Fibroblast of lung (primary cell): ENCODE data around the gene HOXA7. TPM values are rescaled to one million over a fixed set of nuclear protein-coding genes. Genes with fewer than 3 reads are reported as not detected.
A peak's percentile ranks its signal among the peaks of the same experiment; 100 is the strongest.

Source experiments
- DNase-seq, 2 donors: peaks; one replicate each; pipeline versions ENCODE4 v3.0.0 to v3.0.0-alpha.2; 2010; ENCODE audit warnings: low read depth in 2 of 2
- H2AFZ ChIP-seq: 2 replicates; pipeline ENCODE4 v1.5.1; 2012; ENCODE audit warnings: low read length, control low read depth, inconsistent platforms
- H3K27ac ChIP-seq: 2 replicates; pipeline ENCODE4 v1.5.1; 2011; ENCODE audit warnings: low read length, control low read depth; ENCODE audit not compliant: insufficient read depth
- H3K27me3 ChIP-seq: 2 replicates; pipeline ENCODE4 v1.5.1; 2011; ENCODE audit warnings: mild to moderate bottlenecking, low read length; ENCODE audit not compliant: control insufficient read depth, insufficient read depth
- H3K36me3 ChIP-seq: 2 replicates; pipeline ENCODE4 v1.5.1; 2011; ENCODE audit warnings: low read length; ENCODE audit not compliant: control insufficient read depth, insufficient read depth
- H3K4me1 ChIP-seq: 2 replicates; pipeline ENCODE4 v1.5.1; 2011; ENCODE audit warnings: low read length; ENCODE audit not compliant: control insufficient read depth, insufficient read depth; ENCODE audit errors: extremely low read depth
- H3K4me2 ChIP-seq: 2 replicates; pipeline ENCODE4 v1.5.1; 2011; ENCODE audit warnings: low read length, control low read depth; ENCODE audit not compliant: insufficient read depth; ENCODE audit errors: extremely low read depth
- H3K4me3 ChIP-seq, 4 experiments: fragments of 200-600 bp in 1 of 4; sonication (generic) in 1 of 4; replicated peaks in 1 of 4; 2 replicates each; pipeline ENCODE4 v1.5.1; 2011 to 2016; ENCODE audit warnings: low read length in 4 of 4, low read depth in 3 of 4, mild to moderate bottlenecking in 3 of 4, control low read depth in 2 of 4, inconsistent platforms in 1 of 4, mixed read lengths in 1 of 4; ENCODE audit not compliant: insufficient read depth in 1 of 4; ENCODE audit errors: control extremely low read depth in 1 of 4
- H3K79me2 ChIP-seq: 2 replicates; pipeline ENCODE4 v1.5.1; 2012; ENCODE audit warnings: mild to moderate bottlenecking, low read length, inconsistent platforms; ENCODE audit not compliant: control insufficient read depth, insufficient read depth
- H3K9ac ChIP-seq: 2 replicates; pipeline ENCODE4 v1.5.1; 2011; ENCODE audit warnings: mild to moderate bottlenecking, low read length, control low read depth; ENCODE audit not compliant: insufficient read depth
- H3K9me3 ChIP-seq: 2 replicates; pipeline ENCODE4 v1.5.1; 2012; ENCODE audit warnings: low read depth, low read length; ENCODE audit not compliant: control insufficient read depth, insufficient read depth
- H4K20me1 ChIP-seq: 2 replicates; pipeline ENCODE4 v1.5.1; 2011; ENCODE audit warnings: low read length; ENCODE audit not compliant: control insufficient read depth, insufficient read depth; ENCODE audit errors: extremely low read depth
- CTCF ChIP-seq, 2 donors: IDR thresholded peaks in 1 of 2; conservative IDR thresholded peaks in 1 of 2; 1 replicate in 1 of 2; 2 replicates in 1 of 2; pipeline ENCODE4 v1.5.1; 2011 to 2012; ENCODE audit warnings: low read length in 2 of 2, control low read depth in 1 of 2, inconsistent platforms in 1 of 2, low read depth in 1 of 2, mild to moderate bottlenecking in 1 of 2
- EZH2 ChIP-seq: IDR thresholded peaks from 2 replicates; pipeline ENCODE4 v1.5.1; 2012; ENCODE audit warnings: low read length, control low read depth, mild to moderate bottlenecking; ENCODE audit errors: missing control alignments
- polyA plus RNA-seq, 2 donors: library from polyadenylated mRNA; depleted of rRNA in 1 of 2; stranded (reverse) in 1 of 2; unstranded in 1 of 2; fragments of >200 nt; gene quantifications; 2 replicates each; pipeline ENCODE4 v1.2.1, GENCODE V29; 2011 to 2012; ENCODE audit warnings: missing spikeins in 1 of 2
- total RNA-seq: library from RNA; depleted of rRNA; stranded (reverse); fragments of >200 nt; gene quantifications from 2 replicates; pipeline ENCODE4 v1.2.1, GENCODE V29; 2014

HOXA7 gene
- total and polyA plus RNA-seq, 2 donors (not counting 1 experiment from before 2014, with no cell fraction given): 1.2 to 5.3 TPM

- Histone ChIP-seq H3K36me3 (no peaks in the 10 kb centered on the region), H2AFZ (no peak overlapping the region), H3K27ac (peak overlapping the region; percentile 9), H3K4me2 (peak overlapping the region; percentile 19), H3K27me3 (no peaks in the 10 kb centered on the region), H3K9ac (no peak overlapping the region), H3K4me1 (peaks cover 31% of the 10 kb centered on the region), H3K4me3 (no peak overlapping the region), H3K9me3 (no peaks in the 10 kb centered on the region), H3K79me2 (peaks cover 39% of the 10 kb centered on the region), H4K20me1 (no peaks in the 10 kb centered on the region)
- peak in 1 of 2 donors; percentile 25 for DNase-seq
- TF ChIP-seq EZH2: no peak
- no peak for TF ChIP-seq CTCF (conservative IDR thresholded peaks at IDR 0.05 in 1 of 2, IDR thresholded peaks at IDR 0.05 in 1 of 2; ENCODE audit: low read depth in 1 of 2, low read length in 2 of 2)
These were observed 22.9 kb downstream of the HOXA7 start for GRCh38 chr7:27133409-27134231.

GRCh38 chr7:27132978-27133377, 23.5 kb downstream of the HOXA7 start:
- Histone ChIP-seq H3K4me1 (peaks cover 31% of the 10 kb centered on the region), H3K27ac (no peak overlapping the region), H3K9me3 (no peaks in the 10 kb centered on the region), H3K79me2 (peaks cover 37% of the 10 kb centered on the region), H3K36me3 (no peaks in the 10 kb centered on the region), H3K4me2 (no peak overlapping the region), H4K20me1 (no peaks in the 10 kb centered on the region), H3K27me3 (no peaks in the 10 kb centered on the region), H3K4me3 (no peak overlapping the region), H3K9ac (no peak overlapping the region), H2AFZ (no peak overlapping the region)
- DNase-seq: no peak
- TF ChIP-seq CTCF (conservative IDR thresholded peaks at IDR 0.05 in 1 of 2, IDR thresholded peaks at IDR 0.05 in 1 of 2; ENCODE audit: low read depth in 1 of 2, low read length in 2 of 2) (no peak), EZH2 (no peak)

DNA sequence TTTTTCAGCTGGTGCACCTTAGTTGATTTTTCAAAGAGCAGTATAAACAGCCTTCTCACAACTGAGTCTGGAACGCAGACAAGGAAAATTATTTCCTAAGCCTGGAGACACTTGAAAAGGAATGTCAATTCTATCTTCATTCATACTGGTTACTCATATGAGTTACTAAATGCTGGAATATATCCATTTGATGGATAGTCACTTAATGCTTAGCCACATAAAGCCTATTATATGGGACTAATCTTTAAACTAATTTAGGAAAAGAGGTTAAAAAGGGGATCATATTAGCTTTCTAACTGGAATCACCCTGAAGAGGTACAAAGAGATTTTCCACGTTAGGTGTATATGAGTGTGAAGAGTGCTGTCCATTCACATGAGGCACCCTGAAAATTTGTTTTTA, 24.3 kb downstream of the HOXA7 start:
- H3K4me1 ChIP-seq: peaks cover 31% of the 10 kb centered on the region
- no peak overlapping the region for H3K9ac ChIP-seq
- H3K4me3 ChIP-seq: no peak overlapping the region
- H3K4me2 ChIP-seq: no peak overlapping the region
- H3K27me3 ChIP-seq: no peaks in the 10 kb centered on the region
- DNase-seq: no peak
- no peak overlapping the region for H3K27ac ChIP-seq
- TF ChIP-seq EZH2 (no peak), CTCF (conservative IDR thresholded peaks at IDR 0.05 in 1 of 2, IDR thresholded peaks at IDR 0.05 in 1 of 2; ENCODE audit: low read depth in 1 of 2, low read length in 2 of 2) (no peak)
- H3K36me3 ChIP-seq: no peaks in the 10 kb centered on the region
- peaks cover 31% of the 10 kb centered on the region for H3K79me2 ChIP-seq
- no peak overlapping the region for H2AFZ ChIP-seq
- no peaks in the 10 kb centered on the region for H3K9me3 ChIP-seq
- no peaks in the 10 kb centered on the region for H4K20me1 ChIP-seq
